ENCODE results near the gene SYNE1.

- TF ChIP-seq JUND (IDR thresholded peaks at IDR 0.05) (no peak), CTCF (IDR thresholded peaks at IDR 0.05; ENCODE audit: low read depth, low read length, missing input control) (no peak), ATF3 (IDR thresholded peaks at IDR 0.05) (no peak), SP1 (IDR thresholded peaks at IDR 0.05) (no peak), RAD21 (IDR thresholded peaks at IDR 0.05) (no peak), TAF1 (conservative IDR thresholded peaks at IDR 0.05) (no peak)
Observed at GRCh38 chr6:152380351-152380767, 256.8 kb downstream of the SYNE1 start.
